ENCODE results near the gene JTB. TPM values are rescaled to one million over a fixed set of nuclear protein-coding genes. Genes with fewer than 3 reads are reported as not detected.

JTB gene
- total RNA-seq, 1 donor from 2014 or later, result 58.7 TPM

GRCh38 chr1:153963030-153963849 lies 14.2 kb downstream of the JTB start, which contains the start of gene SLC39A1:
TSS of gene SLC39A1 (minus strand) at chr1:153963537. CDS start at chr1:153962715, 822 bp downstream.
- no peaks in the 10 kb centered on the region for H3K9me3 Mint-ChIP-seq (ENCODE audit: unreplicated experiment)
- H3K27ac Mint-ChIP-seq (ENCODE audit: unreplicated experiment), result peak within 1 kb of the TSS; percentile 100
- peaks cover 17% of the 10 kb centered on the region for H3K27me3 Mint-ChIP-seq (ENCODE audit: unreplicated experiment)
- no peak for TF ChIP-seq CTCF (IDR thresholded peaks at IDR 0.05; ENCODE audit: unreplicated experiment)
- peaks cover 63% of the 10 kb centered on the region for H3K4me1 Mint-ChIP-seq (ENCODE audit: unreplicated experiment)
- peak within 1 kb of the TSS; percentile 96 for H3K4me3 Mint-ChIP-seq (ENCODE audit: unreplicated experiment)
- H3K36me3 Mint-ChIP-seq (ENCODE audit: low read depth, unreplicated experiment), result peaks cover 15% of the 10 kb centered on the region
- DNase-seq (ENCODE audit: low spot score), result peak; percentile 96

DNA sequence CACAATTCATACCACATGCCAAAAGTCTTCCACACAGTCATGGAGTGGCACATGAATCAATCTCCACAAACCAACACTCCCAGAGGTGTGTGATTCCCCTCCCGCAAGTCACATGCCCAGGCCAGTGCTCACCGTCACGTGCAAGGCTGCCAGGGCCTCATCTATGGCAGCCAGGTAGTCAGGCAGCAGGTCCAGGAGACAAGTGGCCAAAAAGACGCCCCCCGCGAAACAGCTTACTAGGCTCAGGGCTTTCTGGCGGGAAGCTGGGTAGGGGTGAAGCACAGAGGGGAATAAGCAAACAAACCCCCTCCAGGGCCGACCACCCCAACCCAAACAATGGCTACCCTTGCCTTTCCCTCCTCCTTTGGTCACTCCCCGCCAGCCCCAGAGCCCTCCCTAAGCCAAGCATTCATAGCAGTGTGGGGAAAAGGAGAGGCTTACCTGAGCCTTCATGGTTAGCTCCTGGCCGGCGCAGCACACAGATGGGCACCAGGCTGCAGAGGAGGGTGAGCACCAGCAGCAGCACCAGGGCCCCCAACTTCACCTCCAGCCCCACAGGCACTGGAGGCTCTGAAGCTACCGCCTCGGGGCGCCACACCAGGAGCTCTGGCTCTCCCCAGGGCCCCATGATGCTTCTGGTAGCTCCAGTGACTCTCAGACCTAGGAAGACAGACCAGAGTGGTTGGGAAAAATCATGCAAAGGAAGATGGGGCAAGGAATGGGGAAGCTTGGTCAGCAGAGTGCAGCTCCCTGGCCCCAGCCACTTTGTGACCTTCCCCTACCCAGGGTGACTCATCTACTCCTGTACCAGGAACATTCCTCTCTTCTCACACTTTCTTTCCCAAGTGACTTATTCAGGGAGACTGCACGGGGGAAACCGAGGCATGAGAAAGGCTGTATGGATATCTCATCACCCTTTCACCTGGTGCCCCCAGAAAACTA lies 15.1 kb downstream of the JTB start:
- Mint-ChIP-seq H3K4me1 (ENCODE audit: unreplicated experiment) (peaks cover 65% of the 10 kb centered on the region), H3K27me3 (ENCODE audit: unreplicated experiment) (peaks cover 17% of the 10 kb centered on the region), H3K9me3 (ENCODE audit: unreplicated experiment) (no peaks in the 10 kb centered on the region), H3K27ac (ENCODE audit: unreplicated experiment) (peak overlapping the region; percentile 100), H3K4me3 (ENCODE audit: unreplicated experiment) (peak overlapping the region; percentile 96), H3K36me3 (ENCODE audit: low read depth, unreplicated experiment) (peaks cover 15% of the 10 kb centered on the region)
- no peak for TF ChIP-seq CTCF (IDR thresholded peaks at IDR 0.05; ENCODE audit: unreplicated experiment)
- no peak for DNase-seq (ENCODE audit: low spot score)

DNA sequence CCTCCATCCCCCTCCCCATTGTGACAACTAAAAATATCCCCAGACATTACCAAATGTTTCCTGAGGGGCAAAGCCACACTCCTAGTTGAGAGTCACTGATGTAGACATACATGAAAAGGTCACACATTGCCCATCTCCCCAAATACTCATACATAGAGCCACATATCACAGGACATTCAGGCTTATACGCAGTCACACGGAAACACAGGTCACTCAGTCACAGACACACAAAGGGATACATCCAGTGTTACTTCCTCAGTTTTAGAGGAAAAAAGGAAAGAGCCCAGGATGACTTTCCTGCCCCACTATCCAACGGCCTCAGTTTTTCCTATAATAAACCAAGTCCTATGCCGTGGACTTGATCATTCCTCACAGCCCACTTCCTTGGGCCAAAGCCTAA lies 16.1 kb downstream of the JTB start:
- peak overlapping the region; percentile 96 for H3K4me3 Mint-ChIP-seq (ENCODE audit: unreplicated experiment)
- TF ChIP-seq CTCF (IDR thresholded peaks at IDR 0.05; ENCODE audit: unreplicated experiment), result no peak
- H3K27me3 Mint-ChIP-seq (ENCODE audit: unreplicated experiment), result peaks cover 18% of the 10 kb centered on the region
- peak overlapping the region; percentile 100 for H3K27ac Mint-ChIP-seq (ENCODE audit: unreplicated experiment)
- peaks cover 68% of the 10 kb centered on the region for H3K4me1 Mint-ChIP-seq (ENCODE audit: unreplicated experiment)
- H3K36me3 Mint-ChIP-seq (ENCODE audit: low read depth, unreplicated experiment), result peaks cover 15% of the 10 kb centered on the region
- H3K9me3 Mint-ChIP-seq (ENCODE audit: unreplicated experiment), result no peaks in the 10 kb centered on the region
- DNase-seq (ENCODE audit: low spot score), result no peak

GRCh38 chr1:153960206-153960605 lies 17.3 kb downstream of the JTB start:
- Mint-ChIP-seq H3K4me1 (ENCODE audit: unreplicated experiment) (peaks cover 63% of the 10 kb centered on the region), H3K9me3 (ENCODE audit: unreplicated experiment) (no peaks in the 10 kb centered on the region), H3K27ac (ENCODE audit: unreplicated experiment) (no peak overlapping the region), H3K27me3 (ENCODE audit: unreplicated experiment) (peaks cover 18% of the 10 kb centered on the region), H3K4me3 (ENCODE audit: unreplicated experiment) (no peak overlapping the region), H3K36me3 (ENCODE audit: low read depth, unreplicated experiment) (peaks cover 11% of the 10 kb centered on the region)
- TF ChIP-seq CTCF (IDR thresholded peaks at IDR 0.05; ENCODE audit: unreplicated experiment), result no peak
- DNase-seq (ENCODE audit: low spot score), result no peak
